ENCODE results near the gene ZNF692. TPM values are rescaled to one million over a fixed set of nuclear protein-coding genes. Genes with fewer than 3 reads are reported as not detected.

The ZNF692 gene
- total and polyA plus RNA-seq, 2 donors (not counting 3 experiments of a cell fraction or from before 2014, with no cell fraction given): 32.6 to 36.6 TPM

DNA sequence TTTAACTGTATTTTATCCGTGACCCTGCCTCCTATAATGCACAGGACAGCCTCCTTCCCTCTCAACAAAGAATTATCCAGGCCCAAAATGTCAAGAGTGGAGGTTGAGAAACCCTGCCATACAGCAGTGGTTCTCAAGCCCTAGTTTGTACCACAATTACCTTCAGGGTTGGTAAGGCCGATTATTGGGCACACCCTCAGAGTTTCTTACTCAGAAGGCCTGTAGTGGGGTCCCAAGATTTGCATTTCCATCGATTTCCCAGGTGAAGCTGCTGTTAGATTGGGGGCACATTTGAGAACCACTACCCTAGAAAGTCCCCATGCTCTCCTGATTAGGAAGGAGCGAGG lies 46.8 kb upstream of the ZNF692 start:
- Histone ChIP-seq H3K27ac (ENCODE audit: insufficient read depth, low read depth, low read length) (peak overlapping the region; percentile 56), H3K9me3 (replicated peaks; ENCODE audit: control insufficient read depth, insufficient read depth, low read length) (no peaks in the 10 kb centered on the region), H3K4me3 (replicated peaks in 1 of 3; ENCODE audit: insufficient read depth in 1 of 3, low read depth in 1 of 3, low read length in 3 of 3) (peak overlapping the region; percentile 24 to 69 (median 60)), H3K9ac (replicated peaks; ENCODE audit: extremely low read depth, insufficient read depth, low read length) (peak overlapping the region; percentile 57), H4K20me1 (replicated peaks; ENCODE audit: control insufficient read depth, extremely low read depth, insufficient read depth, low read length) (no peaks in the 10 kb centered on the region), H3K9me1 (replicated peaks; ENCODE audit: control insufficient read depth, extremely low read depth, insufficient read depth, low read length) (no peaks in the 10 kb centered on the region), H3K4me2 (ENCODE audit: insufficient read depth, low read length) (peak overlapping the region; percentile 78), H3K36me3 (ENCODE audit: control insufficient read depth in 2 of 2, extremely low read depth in 1 of 2, insufficient read depth in 2 of 2, low read length in 2 of 2) (no peaks in the 10 kb centered on the region), H3K4me1 (ENCODE audit: control insufficient read depth, extremely low read depth, insufficient read depth, low read length) (peaks cover 9% of the 10 kb centered on the region), H2AFZ (ENCODE audit: low read depth, low read length) (peak overlapping the region; percentile 98), H3K79me2 (ENCODE audit: control insufficient read depth, insufficient read depth, low read length) (no peaks in the 10 kb centered on the region), H3K27me3 (ENCODE audit: control insufficient read depth in 2 of 2, insufficient read depth in 2 of 2, low read length in 2 of 2) (no peaks in the 10 kb centered on the region)
- no peak for DNase-seq (ENCODE audit: low read depth, low spot score)
- dilution Hi-C loops (cut with MboI; ENCODE audit: extremely low pct_ligation_motif_present, low sequenced_read_pairs) (no loop called here), intact Hi-C loops (cut with micrococcal nuclease) (loop anchor here (1.0 kb wide), 6 partner anchors 19 to 79 kb away; partner anchors contain the start of genes ZNF672 and ZNF692)
- FAIRE-seq: no peak
- TF ChIP-seq POLR2A (IDR thresholded peaks at IDR 0.05; ENCODE audit: low read depth, low read length) (no peak), CTCF (IDR thresholded peaks at IDR 0.05; ENCODE audit: extremely low read depth in 1 of 2, insufficient read depth in 1 of 2, low read depth in 1 of 2, low read length in 2 of 2) (no peak), JUN (IDR thresholded peaks at IDR 0.05; ENCODE audit: borderline replicate concordance, insufficient read depth, insufficient read length, low read depth) (no peak), EZH2 (IDR thresholded peaks at IDR 0.05; ENCODE audit: borderline replicate concordance, low read depth, low read length, severe bottlenecking) (no peak), MAX (IDR thresholded peaks at IDR 0.05; ENCODE audit: insufficient read depth, insufficient read length) (no peak), POLR2AphosphoS5 (IDR thresholded peaks at IDR 0.05; ENCODE audit: insufficient read depth, low read depth, low read length) (no peak), FOS (IDR thresholded peaks at IDR 0.05; ENCODE audit: borderline replicate concordance, insufficient read depth, low read length) (no peak), MYC (IDR thresholded peaks at IDR 0.05; ENCODE audit: low read depth, low read length) (no peak), GATA2 (IDR thresholded peaks at IDR 0.05; ENCODE audit: insufficient read depth, insufficient read length, low read depth, low read length) (no peak)
- ChIA-PET POLR2A (interaction anchor here (0.7 kb wide), 1 partner anchor 32 kb away, joined by 3 read pairs; no protein-coding TSS in a partner anchor), CTCF (interaction anchor here (1.0 kb wide), 1 partner anchor 64 kb away, joined by 3 read pairs; no protein-coding TSS in a partner anchor)
- BruUV-seq (replicated peaks): TSS peak; percentile 98
